BJ (cell line): Measurements from ENCODE around the gene FCN2. TPM values are rescaled to one million over a fixed set of nuclear protein-coding genes. Genes with fewer than 3 reads are reported as not detected.

ENCODE experiments used
- CTCF ChIA-PET: fragments of 350-600 bp; formaldehyde crosslinking; extraction: SDS; loops from one replicate; lab custom pipeline; 2021; ENCODE audit warnings: antibody characterized with exemption, inconsistent platforms; lab: Yijun Ruan, JAX
- POLR2A ChIA-PET: fragments of 300-600 bp; sonication (Branson Sonifier 250); formaldehyde crosslinking; extraction: SDS; loops from one replicate; lab custom pipeline; 2021; ENCODE audit warnings: antibody characterized with exemption; lab: Charles Lee
- DNase-seq: peaks from one replicate; pipeline ENCODE4 v3.0.0-alpha.2; 2011; ENCODE audit warnings: low read depth
- H3K27me3 ChIP-seq: 2 replicates; pipeline ENCODE4 v1.6.0; 2011; ENCODE audit warnings: low read length; ENCODE audit not compliant: control insufficient read depth, insufficient read depth
- H3K36me3 ChIP-seq: 2 replicates; pipeline ENCODE4 v1.5.1; 2011; ENCODE audit warnings: low read length; ENCODE audit not compliant: control insufficient read depth, insufficient read depth
- H3K4me3 ChIP-seq: 2 replicates; pipeline ENCODE4 v1.5.1; 2011; ENCODE audit warnings: low read depth, mild to moderate bottlenecking, control low read depth, low read length
- polyA plus RNA-seq: library from polyadenylated mRNA; depleted of rRNA; stranded (reverse); fragments of >200 nt; gene quantifications from 2 replicates; pipeline ENCODE4 v1.2.3, GENCODE V29; 2011
- TF ChIP-seq, protein P1 (sequence below): IDR thresholded peaks from 2 replicates; pipeline ENCODE4 v1.5.1; 2011; ENCODE audit warnings: low read depth, mild to moderate bottlenecking, control low read depth, inconsistent platforms, low read length, moderate library complexity; ENCODE audit not compliant: insufficient read depth

FCN2 gene
- polyA plus RNA-seq, 1 experiment, result not detected

DNA sequence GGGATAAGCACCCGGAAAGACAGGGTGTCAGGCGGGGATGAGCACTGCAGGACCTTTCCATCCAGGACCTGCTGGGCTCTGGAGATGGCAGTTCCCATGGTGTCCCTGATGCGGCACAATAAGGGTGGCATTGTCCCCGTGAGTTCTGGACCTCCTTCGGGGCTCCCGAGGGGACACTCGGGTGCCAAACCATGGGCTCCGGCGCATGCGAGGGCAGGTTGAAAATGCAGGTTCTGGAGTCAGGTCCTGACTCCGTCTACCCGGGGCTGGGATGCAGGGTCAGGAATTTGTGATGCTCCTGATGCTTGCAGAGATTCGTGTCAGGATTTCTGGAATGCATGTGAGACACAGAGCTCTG lies 682 bp downstream of the FCN2 start:
- no peaks in the 10 kb centered on the region for H3K36me3 ChIP-seq
- TF ChIP-seq, protein P1, sequence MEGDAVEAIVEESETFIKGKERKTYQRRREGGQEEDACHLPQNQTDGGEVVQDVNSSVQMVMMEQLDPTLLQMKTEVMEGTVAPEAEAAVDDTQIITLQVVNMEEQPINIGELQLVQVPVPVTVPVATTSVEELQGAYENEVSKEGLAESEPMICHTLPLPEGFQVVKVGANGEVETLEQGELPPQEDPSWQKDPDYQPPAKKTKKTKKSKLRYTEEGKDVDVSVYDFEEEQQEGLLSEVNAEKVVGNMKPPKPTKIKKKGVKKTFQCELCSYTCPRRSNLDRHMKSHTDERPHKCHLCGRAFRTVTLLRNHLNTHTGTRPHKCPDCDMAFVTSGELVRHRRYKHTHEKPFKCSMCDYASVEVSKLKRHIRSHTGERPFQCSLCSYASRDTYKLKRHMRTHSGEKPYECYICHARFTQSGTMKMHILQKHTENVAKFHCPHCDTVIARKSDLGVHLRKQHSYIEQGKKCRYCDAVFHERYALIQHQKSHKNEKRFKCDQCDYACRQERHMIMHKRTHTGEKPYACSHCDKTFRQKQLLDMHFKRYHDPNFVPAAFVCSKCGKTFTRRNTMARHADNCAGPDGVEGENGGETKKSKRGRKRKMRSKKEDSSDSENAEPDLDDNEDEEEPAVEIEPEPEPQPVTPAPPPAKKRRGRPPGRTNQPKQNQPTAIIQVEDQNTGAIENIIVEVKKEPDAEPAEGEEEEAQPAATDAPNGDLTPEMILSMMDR, result no peak
- POLR2A ChIA-PET, result no interaction called here
- peaks cover 1% of the 10 kb centered on the region; the same call in 1 of the 2 replicates for H3K27me3 ChIP-seq
- CTCF ChIA-PET, result no interaction called here
- H3K4me3 ChIP-seq, result no peak overlapping the region
- no peak for DNase-seq

DNA sequence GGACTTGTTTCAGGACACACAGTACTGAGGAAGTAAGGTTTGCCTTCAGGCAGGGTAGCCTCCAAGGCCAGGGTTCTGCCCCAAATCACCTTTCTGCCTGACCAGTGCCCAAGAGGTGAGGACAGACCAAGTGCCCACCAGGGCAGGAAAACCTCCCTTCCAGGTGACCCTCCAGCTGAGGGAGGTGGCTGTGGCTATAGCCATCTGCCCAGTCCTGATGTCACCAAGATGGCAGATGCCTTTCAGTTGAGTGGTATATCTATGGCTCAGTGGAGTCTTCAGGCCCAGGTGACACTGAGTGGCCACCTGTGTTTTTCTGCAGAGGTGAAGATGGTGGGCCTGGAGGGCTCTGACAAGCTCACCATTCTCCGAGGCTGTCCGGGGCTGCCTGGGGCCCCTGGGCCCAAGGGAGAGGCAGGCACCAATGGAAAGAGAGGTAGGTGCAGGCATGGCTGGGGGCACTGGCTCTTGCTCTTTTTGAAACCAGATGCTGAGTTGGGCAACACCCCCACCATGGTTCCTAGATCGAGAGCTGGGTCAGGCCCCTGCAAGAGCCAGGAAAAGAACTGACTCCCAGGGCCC lies 1.7 kb downstream of the FCN2 start:
- CTCF ChIA-PET, result interaction anchor here (1.7 kb wide), 1 partner anchor 10 kb away, joined by 4 read pairs; no protein-coding TSS in a partner anchor
- DNase-seq, result no peak
- peaks cover 4% of the 10 kb centered on the region; the same call in 1 of the 2 replicates for H3K27me3 ChIP-seq

DNA sequence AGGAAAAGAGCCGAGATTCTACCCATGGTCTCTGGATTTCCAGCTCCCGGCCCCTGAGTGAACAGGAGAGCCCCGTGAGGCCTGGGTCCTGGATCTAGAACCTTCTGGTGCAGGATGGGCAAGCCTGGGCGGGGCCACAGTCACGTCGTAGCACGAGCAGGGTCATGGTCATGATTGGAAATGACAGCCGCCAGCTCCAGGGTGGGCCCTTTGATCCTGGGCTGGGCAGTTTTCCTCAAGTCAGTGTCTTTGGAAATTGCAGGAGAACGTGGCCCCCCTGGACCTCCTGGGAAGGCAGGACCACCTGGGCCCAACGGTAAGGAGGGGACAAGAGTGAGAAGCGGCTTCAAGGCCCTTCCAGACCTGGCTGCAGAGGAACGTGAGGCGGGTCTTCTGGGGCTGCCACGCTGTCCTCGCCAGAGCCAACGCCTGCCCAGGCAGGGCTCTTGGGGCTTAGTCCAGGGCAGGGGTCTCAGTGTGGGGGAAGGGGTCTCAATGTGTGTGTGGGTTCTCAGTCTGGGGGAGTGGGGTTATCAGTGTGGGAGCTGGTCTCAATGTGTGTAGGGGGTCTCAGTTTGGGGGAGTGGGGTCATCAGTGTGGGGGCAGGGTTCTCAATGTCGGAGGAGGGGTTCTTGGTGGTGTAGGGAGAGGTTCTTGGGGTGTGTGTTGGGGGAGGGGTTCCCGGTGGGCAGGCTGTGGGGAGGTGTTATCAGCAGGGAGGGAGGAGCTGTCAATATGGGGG lies 2.6 kb downstream of the FCN2 start:
- ChIA-PET CTCF (interaction anchor here (0.6 to 1.7 kb wide), 2 partner anchors 10 to 11 kb away, joined by 3 to 4 read pairs; no protein-coding TSS in a partner anchor), POLR2A (no interaction called here)
- TF ChIP-seq, protein P1, result no peak
- peaks cover 11% of the 10 kb centered on the region for H3K27me3 ChIP-seq
- H3K4me3 ChIP-seq, result no peak overlapping the region
- DNase-seq, result no peak
- no peaks in the 10 kb centered on the region for H3K36me3 ChIP-seq

More for the DNA sequence above, 1.7 kb downstream of the FCN2 start:
- POLR2A ChIA-PET, result no interaction called here
- TF ChIP-seq, protein P1, result no peak
- Histone ChIP-seq H3K4me3 (no peak overlapping the region), H3K36me3 (no peaks in the 10 kb centered on the region)

GRCh38 chr9:134884492-134884891 lies 3.9 kb downstream of the FCN2 start:
- POLR2A ChIA-PET, result no interaction called here
- CTCF ChIA-PET, result no interaction called here
- TF ChIP-seq, protein P1, result no peak
- Histone ChIP-seq H3K4me3 (no peak overlapping the region), H3K36me3 (no peaks in the 10 kb centered on the region), H3K27me3 (peaks cover 11% of the 10 kb centered on the region)
- DNase-seq, result no peak

GRCh38 chr9:134885001-134885678 lies 4.5 kb downstream of the FCN2 start:
- CTCF ChIA-PET, result no interaction called here
- Histone ChIP-seq H3K27me3 (peaks cover 9% of the 10 kb centered on the region), H3K4me3 (no peak overlapping the region), H3K36me3 (no peaks in the 10 kb centered on the region)
- POLR2A ChIA-PET, result no interaction called here
- DNase-seq, result no peak
- TF ChIP-seq, protein P1, result no peak
